Stimulated activated naive CD8-positive, alpha-beta T cell treated with anti-CD3 and anti-CD28 coated beads, Interleukin-15, amount 100 ng/mL, for 72 hours (primary cell): ENCODE results near the gene ZNF22.

Source experiments
- ATAC-seq: fragments of 150-1000 bp; cut with Tn5 transposase; 2 replicates; pipeline ENCODE4 v1.10.0; 2021; ENCODE audit warnings: mild to moderate bottlenecking, moderate library complexity
- DNase-seq, 2 donors: peaks; one replicate each; pipeline ENCODE4 v3.0.0; 2021 to 2022
- H3K27ac Mint-ChIP-seq, 2 donors: one replicate each; pipeline ENCODE4 v1.8.0; 2022; ENCODE audit warnings: mild to moderate bottlenecking in 2 of 2, mixed read lengths in 2 of 2, moderate library complexity in 2 of 2
- H3K27me3 Mint-ChIP-seq: one replicate; pipeline ENCODE4 v1.8.0; 2022; ENCODE audit warnings: mixed read lengths
- H3K4me1 Mint-ChIP-seq: one replicate; pipeline ENCODE4 v1.8.0; 2022; ENCODE audit warnings: mild to moderate bottlenecking, mixed read lengths
- H3K4me3 Mint-ChIP-seq, 2 donors: one replicate each; pipeline ENCODE4 v1.8.0; 2022; ENCODE audit warnings: mild to moderate bottlenecking in 2 of 2, mixed read lengths in 2 of 2, moderate library complexity in 1 of 2
- H3K9me3 Mint-ChIP-seq, 2 donors: one replicate each; pipeline ENCODE4 v1.8.0; 2022; ENCODE audit warnings: mixed read lengths in 2 of 2

The ZNF22 gene

DNA sequence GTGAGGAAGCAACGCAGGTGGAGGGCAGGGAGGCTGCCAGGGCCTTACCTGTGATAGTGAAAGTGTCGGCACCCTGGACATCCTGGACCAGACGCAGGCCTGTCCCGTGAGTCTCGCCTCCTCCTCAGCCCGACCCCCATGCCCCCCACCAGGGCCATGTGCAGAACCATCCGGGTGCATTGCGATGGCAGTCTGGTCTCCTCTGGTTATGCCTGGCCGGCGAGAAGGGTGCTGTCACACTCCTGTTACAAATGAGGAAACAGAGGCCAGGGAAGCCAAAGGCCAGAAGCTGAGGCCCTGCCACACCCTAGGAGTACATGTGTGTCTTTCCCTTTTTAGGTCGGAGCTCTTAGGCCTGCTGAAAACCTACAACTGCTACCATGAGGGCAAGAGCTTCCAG lies 29.3 kb upstream of the ZNF22 start:
- no peak overlapping the region for H3K4me3 Mint-ChIP-seq
- no peaks in the 10 kb centered on the region for H3K9me3 Mint-ChIP-seq
- no peak for ATAC-seq
- H3K4me1 Mint-ChIP-seq: peaks cover 60% of the 10 kb centered on the region
- DNase-seq: no peak
- no peaks in the 10 kb centered on the region for H3K27me3 Mint-ChIP-seq
- H3K27ac Mint-ChIP-seq: no peak overlapping the region

- H3K4me1 Mint-ChIP-seq: peaks cover 57% of the 10 kb centered on the region
Observed at GRCh38 chr10:44971935-44972757, 28.6 kb upstream of the ZNF22 start.

GRCh38 chr10:44972874-44973306 lies 27.8 kb upstream of the ZNF22 start:
- ATAC-seq: peak; percentile 3
- Mint-ChIP-seq H3K9me3 (no peaks in the 10 kb centered on the region), H3K4me1 (peaks cover 49% of the 10 kb centered on the region), H3K27ac (no peak overlapping the region), H3K27me3 (no peaks in the 10 kb centered on the region), H3K4me3 (no peak overlapping the region)
- no peak for DNase-seq

More at GRCh38 chr10:44971935-44972757, 28.6 kb upstream of the ZNF22 start:
- ATAC-seq: no peak
- no peak overlapping the region for H3K27ac Mint-ChIP-seq
- no peaks in the 10 kb centered on the region for H3K27me3 Mint-ChIP-seq
- H3K9me3 Mint-ChIP-seq: no peaks in the 10 kb centered on the region
- H3K4me3 Mint-ChIP-seq: no peak overlapping the region
- no peak for DNase-seq

DNA sequence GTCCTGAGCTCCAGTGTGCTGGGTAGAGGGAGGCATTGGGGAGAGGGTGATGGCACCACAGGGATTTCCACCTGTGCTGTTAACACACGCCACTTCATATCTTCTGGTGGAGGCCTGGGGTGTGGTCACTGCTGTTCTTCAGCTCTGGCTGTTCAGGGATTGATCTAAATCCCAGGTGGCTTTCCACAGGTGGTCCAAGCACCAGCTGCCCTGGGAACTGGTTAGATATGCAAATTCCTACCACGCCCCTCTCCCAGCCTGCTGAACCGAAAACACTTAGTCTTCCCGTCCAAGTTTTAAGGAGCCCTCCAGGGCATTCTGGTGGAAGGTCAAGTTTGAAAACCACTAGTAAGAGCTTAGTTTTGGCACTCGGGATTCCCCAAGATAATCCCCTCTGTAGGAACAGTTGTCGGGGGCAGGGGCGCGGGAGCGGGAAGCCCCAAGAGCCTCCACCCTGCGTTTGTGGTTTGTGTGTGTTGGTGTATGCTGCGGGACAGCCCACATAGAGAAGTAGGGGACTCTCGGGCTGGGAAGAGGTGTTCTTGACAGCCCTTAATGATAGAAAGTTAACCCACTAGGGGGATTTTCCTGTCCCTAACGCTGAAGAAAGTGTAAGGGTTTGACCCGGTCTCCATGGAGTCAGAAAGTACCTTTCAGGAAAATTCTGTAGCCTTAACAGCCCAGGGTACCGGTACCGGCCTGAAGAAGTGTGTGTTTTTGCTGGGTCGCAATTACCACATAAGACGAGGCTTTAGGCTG lies 27.2 kb upstream of the ZNF22 start:
- Mint-ChIP-seq H3K4me1 (peaks cover 46% of the 10 kb centered on the region), H3K4me3 (peak overlapping the region; percentile 28 to 78), H3K27me3 (no peaks in the 10 kb centered on the region), H3K27ac (peak overlapping the region; percentile 2 to 65), H3K9me3 (no peaks in the 10 kb centered on the region)
- ATAC-seq (no peak), DNase-seq (peak in 1 of 2 donors; percentile 29)

GRCh38 chr10:44974082-44974627 lies 26.6 kb upstream of the ZNF22 start:
- peak; percentile 2 for ATAC-seq
- DNase-seq: no peak
- H3K4me1 Mint-ChIP-seq: peaks cover 43% of the 10 kb centered on the region
- H3K4me3 Mint-ChIP-seq: peak overlapping the region; percentile 72 to 78
- H3K27me3 Mint-ChIP-seq: no peaks in the 10 kb centered on the region
- H3K27ac Mint-ChIP-seq: peak overlapping the region; percentile 65 to 78
- no peaks in the 10 kb centered on the region for H3K9me3 Mint-ChIP-seq

DNA sequence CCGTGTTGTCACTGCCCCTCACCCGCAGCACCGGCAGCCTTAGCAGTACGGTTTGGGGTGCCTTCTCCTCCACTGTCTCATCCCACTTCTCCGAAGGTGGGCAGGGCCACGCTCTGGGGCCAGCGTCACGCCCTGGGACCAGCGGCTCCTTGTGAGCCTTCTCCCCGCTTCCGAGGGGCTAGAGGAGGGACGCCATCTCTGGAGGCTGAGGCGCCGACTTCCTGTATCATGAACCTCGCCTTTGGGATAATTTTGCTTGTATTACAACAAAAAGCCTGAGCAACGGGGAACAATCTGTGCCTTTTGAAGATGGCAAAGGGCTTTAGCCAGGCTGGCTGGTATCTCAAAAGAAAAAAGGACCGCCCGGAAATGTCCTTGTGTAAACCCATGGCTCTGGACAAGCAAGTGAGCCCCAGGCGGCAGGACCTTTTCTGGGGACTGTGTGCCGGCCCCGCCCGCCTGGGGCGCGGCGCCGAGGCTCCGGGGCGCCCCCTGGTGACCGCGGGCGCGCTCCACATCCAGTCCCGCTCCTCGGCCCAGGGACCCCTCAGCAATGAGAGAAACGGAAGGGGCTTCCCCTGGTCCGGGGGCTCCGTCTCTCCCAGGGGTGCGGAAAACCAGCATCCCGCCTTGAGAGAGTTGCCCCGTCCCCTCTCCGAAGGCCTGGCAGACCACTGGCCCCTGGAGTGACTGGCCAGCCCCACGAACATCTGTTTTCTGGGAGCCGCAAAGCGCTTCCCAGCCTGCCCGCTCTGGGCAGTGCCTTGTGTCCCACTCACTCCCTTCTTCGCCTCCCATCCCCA lies 25.9 kb upstream of the ZNF22 start:
- Mint-ChIP-seq H3K27ac (peak overlapping the region; percentile 65 to 78), H3K4me1 (peaks cover 39% of the 10 kb centered on the region), H3K4me3 (peak overlapping the region; percentile 72 to 78), H3K9me3 (no peaks in the 10 kb centered on the region), H3K27me3 (no peaks in the 10 kb centered on the region)
- peak; percentile 73 to 77 for DNase-seq
- peak; percentile 84 for ATAC-seq

DNA sequence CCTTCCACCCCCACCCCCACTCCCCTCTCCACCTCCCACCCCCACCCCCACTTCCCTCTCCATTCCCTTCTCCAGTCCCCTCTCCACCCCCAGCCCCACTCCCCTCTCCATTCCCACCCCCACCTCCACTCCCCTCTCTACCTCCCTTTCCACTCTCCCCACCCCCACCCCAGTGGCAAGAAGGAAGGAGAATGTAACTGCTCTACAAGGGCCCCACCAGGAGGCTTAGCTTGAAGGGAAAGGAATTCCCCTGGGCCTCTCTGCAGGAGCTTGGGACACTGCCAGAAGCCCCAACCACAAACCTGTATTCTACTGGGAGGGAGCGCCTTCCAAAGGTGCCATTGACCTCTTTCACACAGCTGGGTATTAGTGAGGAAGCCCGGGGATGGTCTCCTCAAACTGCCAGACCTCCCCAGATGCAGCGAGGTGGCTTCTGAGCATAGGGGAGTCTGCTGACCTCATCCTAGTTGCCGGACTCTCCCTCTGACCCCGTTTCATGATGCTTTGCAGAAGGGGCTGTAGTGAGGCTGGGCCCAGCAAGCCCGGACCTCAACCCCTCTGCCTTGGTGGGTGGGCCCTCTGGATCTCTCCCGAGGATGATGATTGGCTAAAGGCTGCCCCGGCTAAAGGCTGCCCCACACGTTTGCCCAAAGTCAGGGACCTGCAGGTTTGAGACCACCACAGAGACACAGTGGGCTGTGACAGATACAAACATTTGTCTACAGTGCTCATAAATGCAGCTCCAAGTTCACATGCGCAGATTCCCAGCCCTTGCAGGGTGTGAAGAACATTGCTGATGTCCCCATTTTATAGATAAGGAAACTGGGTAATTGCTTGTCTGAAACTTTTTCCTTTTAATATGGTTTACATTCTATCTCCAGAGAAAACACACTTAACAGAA lies 25.0 kb upstream of the ZNF22 start:
- Mint-ChIP-seq H3K4me3 (peak overlapping the region in 1 of 2 donors; percentile 78), H3K9me3 (no peaks in the 10 kb centered on the region), H3K27me3 (no peaks in the 10 kb centered on the region), H3K27ac (no peak overlapping the region), H3K4me1 (peaks cover 39% of the 10 kb centered on the region)
- ATAC-seq: peak; percentile 4
- DNase-seq: no peak

- ATAC-seq: no peak
- Mint-ChIP-seq H3K9me3 (no peaks in the 10 kb centered on the region), H3K4me1 (peaks cover 39% of the 10 kb centered on the region), H3K4me3 (peak overlapping the region in 1 of 2 donors; percentile 5), H3K27ac (peak overlapping the region in 1 of 2 donors; percentile 48), H3K27me3 (no peaks in the 10 kb centered on the region)
- DNase-seq: no peak
Observed at GRCh38 chr10:44976352-44977198, 24.1 kb upstream of the ZNF22 start.

- Mint-ChIP-seq H3K4me1 (peaks cover 39% of the 10 kb centered on the region), H3K27me3 (no peaks in the 10 kb centered on the region), H3K9me3 (no peaks in the 10 kb centered on the region), H3K27ac (peak overlapping the region in 1 of 2 donors; percentile 48), H3K4me3 (peak overlapping the region in 1 of 2 donors; percentile 39)
- DNase-seq (no peak), ATAC-seq (no peak)
Observed at GRCh38 chr10:44977287-44978212, 23.2 kb upstream of the ZNF22 start.

GRCh38 chr10:44978213-44978569 lies 22.5 kb upstream of the ZNF22 start:
- ATAC-seq (no peak), DNase-seq (no peak)
- Mint-ChIP-seq H3K27me3 (no peaks in the 10 kb centered on the region), H3K27ac (no peak overlapping the region), H3K4me3 (peak overlapping the region in 1 of 2 donors; percentile 44), H3K9me3 (no peaks in the 10 kb centered on the region), H3K4me1 (peaks cover 35% of the 10 kb centered on the region)

GRCh38 chr10:44978570-44979280 lies 22.0 kb upstream of the ZNF22 start, which contains the start of gene DEPP1:
Gene DEPP1 (minus strand): TSS chr10:44978809. CDS start chr10:44978030, 779 bp downstream.
- H3K27me3 Mint-ChIP-seq: no peaks in the 10 kb centered on the region
- H3K4me3 Mint-ChIP-seq: peak within 1 kb of the TSS in 1 of 2 donors; percentile 44
- H3K9me3 Mint-ChIP-seq: no peaks in the 10 kb centered on the region
- no peak for DNase-seq
- H3K27ac Mint-ChIP-seq: no peak within 1 kb of the TSS
- peaks cover 35% of the 10 kb centered on the region for H3K4me1 Mint-ChIP-seq
- ATAC-seq: no peak
